Tibial nerve (tissue), 4 donors: Measurements from ENCODE around the gene QSOX1. TPM values are rescaled to one million over a fixed set of nuclear protein-coding genes. Genes with fewer than 3 reads are reported as not detected.

ENCODE experiments used
- DNase-seq, 2 donors: peaks; one replicate each; pipeline ENCODE4 v3.0.0-alpha.2; 2019; ENCODE audit warnings: low spot score in 2 of 2
- H3K27ac ChIP-seq, 4 donors: fragments of 200-600 bp; sonication (generic) in 3 of 4; one replicate each; pipeline ENCODE4 v1.5.1; 2017 to 2019; ENCODE audit warnings: mild to moderate bottlenecking in 1 of 4
- H3K27me3 ChIP-seq, 2 donors: fragments of 200-600 bp; sonication (generic) in 1 of 2; one replicate each; pipeline versions ENCODE4 v1.5.1 to v1.6.0; 2017 to 2019
- H3K36me3 ChIP-seq, 3 donors: fragments of 200-600 bp; sonication (generic); one replicate each; pipeline ENCODE4 v1.5.1; 2018 to 2019
- H3K4me1 ChIP-seq, 4 donors: fragments of 200-600 bp; sonication (generic) in 3 of 4; one replicate each; pipeline ENCODE4 v1.5.1; 2017 to 2019
- H3K4me3 ChIP-seq, 4 donors: fragments of 200-600 bp; sonication (generic) in 3 of 4; one replicate each; pipeline ENCODE4 v1.5.1; 2017 to 2019; ENCODE audit warnings: mild to moderate bottlenecking in 1 of 4, moderate library complexity in 1 of 4
- H3K9me3 ChIP-seq, 4 donors: fragments of 200-600 bp; sonication (generic) in 3 of 4; one replicate each; pipeline ENCODE4 v1.5.1; 2017 to 2019
- EP300 ChIP-seq, 2 donors: sonication (generic); formaldehyde crosslinking; IDR thresholded peaks; one replicate each; pipeline ENCODE4 v1.6.1; 2017; ENCODE audit warnings: antibody characterized with exemption in 2 of 2, mild to moderate bottlenecking in 1 of 2
- POLR2A ChIP-seq, 2 donors: fragments of 450-650 bp; IDR thresholded peaks; one replicate each; pipeline ENCODE4 v1.6.1; 2017; ENCODE audit warnings: antibody characterized with exemption in 2 of 2, mild to moderate bottlenecking in 2 of 2, moderate library complexity in 2 of 2
- WGBS, 2 donors: methylation state at CpG; one replicate each; pipeline ENCODE4 v1.1.5; 2018; 5-methylcytosine and 5-hydroxymethylcytosine counted together
- total RNA-seq, 4 donors: library from RNA; depleted of rRNA; stranded (reverse); fragments of >200 nt; gene quantifications; one replicate each; pipeline ENCODE4 v1.1.0, GENCODE V29; 2016
- TF ChIP-seq, protein P1 (sequence below), 5 experiments: fragments of 200-600 bp in 3 of 5; fragments of 450-650 bp in 2 of 5; sonication (generic) in 3 of 5; IDR thresholded peaks; one replicate each; pipeline ENCODE4 v1.5.1; 2016 to 2019; ENCODE audit warnings: antibody characterized with exemption in 5 of 5, mild to moderate bottlenecking in 3 of 5, moderate library complexity in 2 of 5

QSOX1 gene, protein sequence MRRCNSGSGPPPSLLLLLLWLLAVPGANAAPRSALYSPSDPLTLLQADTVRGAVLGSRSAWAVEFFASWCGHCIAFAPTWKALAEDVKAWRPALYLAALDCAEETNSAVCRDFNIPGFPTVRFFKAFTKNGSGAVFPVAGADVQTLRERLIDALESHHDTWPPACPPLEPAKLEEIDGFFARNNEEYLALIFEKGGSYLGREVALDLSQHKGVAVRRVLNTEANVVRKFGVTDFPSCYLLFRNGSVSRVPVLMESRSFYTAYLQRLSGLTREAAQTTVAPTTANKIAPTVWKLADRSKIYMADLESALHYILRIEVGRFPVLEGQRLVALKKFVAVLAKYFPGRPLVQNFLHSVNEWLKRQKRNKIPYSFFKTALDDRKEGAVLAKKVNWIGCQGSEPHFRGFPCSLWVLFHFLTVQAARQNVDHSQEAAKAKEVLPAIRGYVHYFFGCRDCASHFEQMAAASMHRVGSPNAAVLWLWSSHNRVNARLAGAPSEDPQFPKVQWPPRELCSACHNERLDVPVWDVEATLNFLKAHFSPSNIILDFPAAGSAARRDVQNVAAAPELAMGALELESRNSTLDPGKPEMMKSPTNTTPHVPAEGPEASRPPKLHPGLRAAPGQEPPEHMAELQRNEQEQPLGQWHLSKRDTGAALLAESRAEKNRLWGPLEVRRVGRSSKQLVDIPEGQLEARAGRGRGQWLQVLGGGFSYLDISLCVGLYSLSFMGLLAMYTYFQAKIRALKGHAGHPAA
- 10 to 100 TPM; 41.0 to 55.5 (median 50.7) TPM for total RNA-seq

DNA sequence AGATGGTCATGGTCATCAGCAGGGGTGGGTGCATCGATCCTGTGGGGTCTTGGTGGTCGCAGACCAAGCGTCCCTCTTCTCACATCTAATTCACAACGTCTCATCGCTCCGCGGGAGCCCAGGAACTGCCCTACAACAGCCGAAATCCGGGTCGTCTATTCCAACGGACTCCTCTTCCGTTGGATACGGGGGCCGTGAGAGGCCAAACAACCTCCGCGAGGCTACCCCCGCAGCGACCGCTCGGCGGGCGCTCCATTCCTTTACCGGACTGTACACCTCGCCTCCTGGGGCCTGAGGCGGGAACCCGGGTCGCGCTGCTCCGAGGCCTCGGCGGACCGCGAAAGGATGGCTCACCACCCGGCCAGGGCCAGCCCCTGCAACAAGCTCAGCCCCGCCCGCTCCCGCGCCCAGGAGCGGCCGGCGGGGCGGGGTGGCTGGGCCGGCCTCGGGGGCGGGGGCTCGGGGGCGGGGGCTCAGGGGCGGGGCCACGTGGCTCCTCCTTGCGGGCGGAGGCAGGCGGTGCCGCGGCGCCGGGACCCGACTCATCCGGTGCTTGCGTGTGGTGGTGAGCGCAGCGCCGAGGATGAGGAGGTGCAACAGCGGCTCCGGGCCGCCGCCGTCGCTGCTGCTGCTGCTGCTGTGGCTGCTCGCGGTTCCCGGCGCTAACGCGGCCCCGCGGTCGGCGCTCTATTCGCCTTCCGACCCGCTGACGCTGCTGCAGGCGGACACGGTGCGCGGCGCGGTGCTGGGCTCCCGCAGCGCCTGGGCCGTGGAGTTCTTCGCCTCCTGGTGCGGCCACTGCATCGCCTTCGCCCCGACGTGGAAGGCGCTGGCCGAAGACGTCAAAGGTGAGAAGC, at the start of gene QSOX1:
TSS of gene QSOX1 (plus strand) at position 545 of the 857 bp plus-strand sequence. CDS start at position 584, 39 bp downstream.
- Histone ChIP-seq H3K27ac (peak within 1 kb of the TSS; percentile 83 to 93 (median 88)), H3K4me3 (peak within 1 kb of the TSS; percentile 78 to 97 (median 90)), H3K4me1 (peaks cover 0 to 39% (median 5%) of the 10 kb centered on the region in 4 donors), H3K9me3 (no peaks in the 10 kb centered on the region), H3K27me3 (no peaks in the 10 kb centered on the region), H3K36me3 (no peaks in the 10 kb centered on the region)
- TF ChIP-seq, protein P1, sequence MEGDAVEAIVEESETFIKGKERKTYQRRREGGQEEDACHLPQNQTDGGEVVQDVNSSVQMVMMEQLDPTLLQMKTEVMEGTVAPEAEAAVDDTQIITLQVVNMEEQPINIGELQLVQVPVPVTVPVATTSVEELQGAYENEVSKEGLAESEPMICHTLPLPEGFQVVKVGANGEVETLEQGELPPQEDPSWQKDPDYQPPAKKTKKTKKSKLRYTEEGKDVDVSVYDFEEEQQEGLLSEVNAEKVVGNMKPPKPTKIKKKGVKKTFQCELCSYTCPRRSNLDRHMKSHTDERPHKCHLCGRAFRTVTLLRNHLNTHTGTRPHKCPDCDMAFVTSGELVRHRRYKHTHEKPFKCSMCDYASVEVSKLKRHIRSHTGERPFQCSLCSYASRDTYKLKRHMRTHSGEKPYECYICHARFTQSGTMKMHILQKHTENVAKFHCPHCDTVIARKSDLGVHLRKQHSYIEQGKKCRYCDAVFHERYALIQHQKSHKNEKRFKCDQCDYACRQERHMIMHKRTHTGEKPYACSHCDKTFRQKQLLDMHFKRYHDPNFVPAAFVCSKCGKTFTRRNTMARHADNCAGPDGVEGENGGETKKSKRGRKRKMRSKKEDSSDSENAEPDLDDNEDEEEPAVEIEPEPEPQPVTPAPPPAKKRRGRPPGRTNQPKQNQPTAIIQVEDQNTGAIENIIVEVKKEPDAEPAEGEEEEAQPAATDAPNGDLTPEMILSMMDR (IDR thresholded peaks at IDR 0.05) = peak in 4 of 5 experiments; percentile 25 to 67 (median 42)
- TF ChIP-seq EP300 (IDR thresholded peaks at IDR 0.05) (peak in 1 of 2 donors; percentile 74), POLR2A (IDR thresholded peaks at IDR 0.05) (peak; percentile 73 to 82)
- DNase-seq = peak; percentile 75 to 76
- 0% methylated on average over 16 to 47 of the region's 100 CpGs for whole genome bisulfite sequencing, 2 donors

DNA sequence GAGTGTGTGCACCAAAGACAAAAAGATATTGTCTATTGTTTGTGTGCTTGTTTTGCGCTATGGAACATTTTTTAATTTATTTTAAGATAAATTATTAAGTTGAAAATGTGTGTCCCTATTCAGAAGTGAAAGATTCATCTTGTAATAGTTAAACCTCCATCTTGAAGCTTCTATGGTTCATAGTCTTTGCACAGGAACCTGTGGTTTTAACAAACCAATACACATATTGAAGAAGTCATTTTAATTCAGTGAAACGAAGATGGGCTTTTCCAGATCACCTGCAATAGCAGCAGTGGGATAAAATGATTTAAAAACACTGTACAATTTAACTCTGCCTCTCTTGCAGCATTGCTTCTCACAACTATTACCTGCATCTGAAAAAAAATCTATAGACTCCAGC, 42.6 kb upstream of the QSOX1 start:
- Histone ChIP-seq H3K4me1 (no peaks in the 10 kb centered on the region), H3K4me3 (no peak overlapping the region), H3K9me3 (no peaks in the 10 kb centered on the region), H3K27ac (no peak overlapping the region), H3K27me3 (peaks cover 0 to 2% of the 10 kb centered on the region in 2 donors), H3K36me3 (peaks cover 0 to 64% (median 2%) of the 10 kb centered on the region in 3 donors)
- DNase-seq = no peak
- TF ChIP-seq, protein P1 (IDR thresholded peaks at IDR 0.05) = no peak
- TF ChIP-seq POLR2A (IDR thresholded peaks at IDR 0.05) = no peak
- no peak for TF ChIP-seq EP300 (IDR thresholded peaks at IDR 0.05)
- 92% methylated on average over 2 of the region's 2 CpGs for WGBS, 2 donors

DNA sequence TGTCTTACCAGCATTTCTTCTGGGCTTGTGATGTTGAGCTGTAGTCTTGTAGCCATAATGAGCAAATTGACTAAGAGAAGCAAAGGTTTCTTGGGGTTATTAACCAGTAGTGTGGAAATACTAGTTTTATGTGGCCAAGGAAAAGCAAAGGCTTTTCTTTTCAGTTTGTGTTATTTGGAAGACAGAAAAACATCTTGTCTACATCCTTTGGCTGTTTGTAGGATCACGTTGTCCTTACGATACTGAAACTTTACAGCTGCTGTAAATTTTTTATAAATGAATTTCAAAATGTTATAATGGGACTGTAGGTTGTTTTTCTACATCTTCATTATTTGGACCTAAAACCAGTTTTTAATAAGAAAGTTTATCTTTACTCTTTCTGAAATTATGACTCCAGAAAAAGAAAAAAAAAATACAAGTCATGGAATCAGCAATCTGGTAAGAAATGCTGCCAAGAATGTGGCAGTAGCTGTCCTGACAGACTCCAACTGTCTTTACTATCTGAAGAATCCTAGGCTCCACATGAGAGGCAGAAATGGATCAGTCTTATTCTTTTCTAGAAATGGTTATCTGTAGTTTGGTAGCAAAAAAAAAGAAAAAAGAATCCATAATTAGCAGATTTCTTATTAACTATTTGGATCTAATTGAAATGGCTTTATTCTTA, 41.6 kb upstream of the QSOX1 start:
- no peak for DNase-seq
- H3K4me3 ChIP-seq = no peak overlapping the region
- H3K4me1 ChIP-seq = no peaks in the 10 kb centered on the region
- peaks cover 0 to 54% (median 0%) of the 10 kb centered on the region in 3 donors for H3K36me3 ChIP-seq
- TF ChIP-seq POLR2A (IDR thresholded peaks at IDR 0.05) (no peak), EP300 (IDR thresholded peaks at IDR 0.05) (no peak)
- TF ChIP-seq, protein P1 (IDR thresholded peaks at IDR 0.05) = no peak
- H3K27me3 ChIP-seq = peaks cover 0 to 2% of the 10 kb centered on the region in 2 donors
- H3K27ac ChIP-seq = no peak overlapping the region
- H3K9me3 ChIP-seq = no peaks in the 10 kb centered on the region
- 89 to 92% methylated on average over 2 of the region's 2 CpGs for WGBS, 2 donors

DNA sequence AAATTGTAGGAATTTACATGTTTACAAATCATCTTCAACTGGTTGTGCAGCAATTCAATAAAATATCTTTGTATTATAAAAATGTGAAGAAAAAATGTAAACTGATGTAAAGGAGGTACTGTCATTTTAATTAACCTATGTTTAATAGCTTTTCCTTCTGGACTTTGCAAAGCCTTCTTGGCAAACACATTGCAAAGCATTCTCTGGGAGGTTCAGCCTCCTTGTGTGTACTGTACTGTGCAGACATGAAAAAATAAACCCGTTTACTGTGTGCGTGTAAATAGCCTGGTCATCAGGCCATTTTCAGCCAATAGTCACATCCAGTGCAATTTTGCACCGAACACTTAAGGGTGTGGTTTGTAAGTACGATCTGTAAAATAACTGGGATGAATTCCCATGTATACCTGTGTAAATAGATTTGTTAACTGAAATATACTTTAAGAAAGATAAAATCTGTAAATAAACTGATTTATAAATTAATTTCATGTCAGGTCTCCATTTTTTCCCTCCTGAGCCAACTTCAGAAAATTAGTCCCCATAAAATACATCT, 40.2 kb upstream of the QSOX1 start:
- Histone ChIP-seq H3K9me3 (no peaks in the 10 kb centered on the region), H3K4me1 (no peaks in the 10 kb centered on the region), H3K4me3 (no peak overlapping the region), H3K27me3 (peaks cover 0 to 2% of the 10 kb centered on the region in 2 donors), H3K36me3 (peaks cover 0 to 40% (median 0%) of the 10 kb centered on the region in 3 donors), H3K27ac (no peak overlapping the region)
- TF ChIP-seq, protein P1 (IDR thresholded peaks at IDR 0.05) = no peak
- TF ChIP-seq EP300 (IDR thresholded peaks at IDR 0.05) (no peak), POLR2A (IDR thresholded peaks at IDR 0.05) (no peak)
- no peak for DNase-seq
- WGBS, 2 donors = 90% methylated on average over 4 of the region's 4 CpGs
